Astrocyte of the spinal cord (primary cell): ENCODE measurements around the gene LRP1B.

Experiments
- DNase-seq: peaks from one replicate; pipeline ENCODE4 v3.0.0; 2011; ENCODE audit warnings: low read depth, low spot score
- H3K4me3 ChIP-seq: 2 replicates; pipeline ENCODE4 v1.5.1; 2011; ENCODE audit warnings: low read depth, mild to moderate bottlenecking, low read length, moderate library complexity
- in situ Hi-C: cut with HindIII; loops from 2 replicates; pipeline ENCODE4 v1.10.0; 2017; ENCODE audit warnings: low sequenced_read_pairs
- TF ChIP-seq, protein P1 (sequence below): IDR thresholded peaks from 2 replicates; pipeline ENCODE4 v1.5.1; 2012; ENCODE audit warnings: low read depth, mild to moderate bottlenecking, low read length, inconsistent platforms

The LRP1B gene

DNA sequence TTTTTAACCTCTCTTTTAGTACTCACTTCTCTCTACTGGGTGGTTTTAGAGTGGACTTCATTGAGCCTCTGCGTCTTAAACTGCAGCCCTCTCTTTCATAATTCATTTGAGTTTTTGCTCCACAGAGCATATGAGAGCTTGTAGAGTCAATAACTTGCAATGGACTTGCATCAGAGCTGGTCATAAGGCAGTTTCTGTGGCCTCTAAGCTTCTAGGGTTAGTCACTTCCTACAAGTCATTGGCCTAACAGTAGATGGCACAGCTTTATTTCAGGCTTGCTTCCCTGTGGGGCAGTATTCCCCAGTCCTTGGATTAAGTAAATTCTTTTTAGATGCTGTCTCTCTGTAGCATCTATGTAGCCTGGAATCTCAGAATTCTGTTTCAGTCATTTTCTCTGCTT, 1435.7 kb downstream of the LRP1B start:
- DNase-seq, result peak; percentile 25
- TF ChIP-seq, protein P1, sequence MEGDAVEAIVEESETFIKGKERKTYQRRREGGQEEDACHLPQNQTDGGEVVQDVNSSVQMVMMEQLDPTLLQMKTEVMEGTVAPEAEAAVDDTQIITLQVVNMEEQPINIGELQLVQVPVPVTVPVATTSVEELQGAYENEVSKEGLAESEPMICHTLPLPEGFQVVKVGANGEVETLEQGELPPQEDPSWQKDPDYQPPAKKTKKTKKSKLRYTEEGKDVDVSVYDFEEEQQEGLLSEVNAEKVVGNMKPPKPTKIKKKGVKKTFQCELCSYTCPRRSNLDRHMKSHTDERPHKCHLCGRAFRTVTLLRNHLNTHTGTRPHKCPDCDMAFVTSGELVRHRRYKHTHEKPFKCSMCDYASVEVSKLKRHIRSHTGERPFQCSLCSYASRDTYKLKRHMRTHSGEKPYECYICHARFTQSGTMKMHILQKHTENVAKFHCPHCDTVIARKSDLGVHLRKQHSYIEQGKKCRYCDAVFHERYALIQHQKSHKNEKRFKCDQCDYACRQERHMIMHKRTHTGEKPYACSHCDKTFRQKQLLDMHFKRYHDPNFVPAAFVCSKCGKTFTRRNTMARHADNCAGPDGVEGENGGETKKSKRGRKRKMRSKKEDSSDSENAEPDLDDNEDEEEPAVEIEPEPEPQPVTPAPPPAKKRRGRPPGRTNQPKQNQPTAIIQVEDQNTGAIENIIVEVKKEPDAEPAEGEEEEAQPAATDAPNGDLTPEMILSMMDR, result no peak
- in situ Hi-C loops, result no loop called here

DNA sequence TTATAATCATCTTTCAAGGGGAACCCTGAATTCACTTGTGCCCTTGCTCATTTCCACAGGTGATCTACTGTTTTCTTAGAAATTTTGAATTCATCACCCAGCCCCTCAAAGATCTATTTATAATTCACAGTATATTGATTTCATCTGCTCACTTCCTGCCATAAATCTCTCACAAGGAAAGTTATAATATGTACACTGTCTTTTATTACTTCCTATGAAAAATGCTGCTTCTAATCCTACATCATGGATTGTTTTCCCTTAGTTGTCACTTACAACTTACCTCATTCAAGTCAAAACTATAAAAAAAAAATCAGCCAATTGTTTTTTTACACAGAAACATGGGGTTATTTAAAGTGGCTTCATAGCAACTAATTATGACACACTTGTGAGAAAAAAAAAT, 1443.0 kb downstream of the LRP1B start:
- H3K4me3 ChIP-seq, result no peak overlapping the region
- in situ Hi-C loops, result no loop called here
- TF ChIP-seq, protein P1, result no peak
- no peak for DNase-seq

More for the DNA sequence above, 1435.7 kb downstream of the LRP1B start:
- no peak overlapping the region for H3K4me3 ChIP-seq

DNA sequence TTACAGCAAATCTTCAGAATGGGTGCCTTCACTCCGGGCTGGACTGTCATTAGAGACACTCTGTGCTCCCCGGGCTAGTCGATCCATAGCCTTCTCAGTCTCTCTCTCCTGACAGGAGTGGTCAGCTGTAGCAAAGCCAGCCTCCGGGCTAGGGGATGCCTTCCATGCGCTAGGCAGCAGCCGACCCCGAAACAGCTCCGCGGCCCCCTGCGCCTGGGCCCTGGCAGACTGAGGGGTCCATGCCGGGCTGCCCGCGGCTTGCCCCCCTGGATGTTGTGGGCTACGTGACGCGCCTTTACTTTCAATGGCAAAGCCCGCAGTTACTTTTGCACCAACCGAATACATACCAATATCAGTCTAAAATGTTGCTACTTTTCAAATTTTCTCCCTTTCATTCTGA, 1447.2 kb downstream of the LRP1B start:
- no peak for DNase-seq
- TF ChIP-seq, protein P1, result no peak
- in situ Hi-C loops, result no loop called here
- H3K4me3 ChIP-seq, result no peak overlapping the region

DNA sequence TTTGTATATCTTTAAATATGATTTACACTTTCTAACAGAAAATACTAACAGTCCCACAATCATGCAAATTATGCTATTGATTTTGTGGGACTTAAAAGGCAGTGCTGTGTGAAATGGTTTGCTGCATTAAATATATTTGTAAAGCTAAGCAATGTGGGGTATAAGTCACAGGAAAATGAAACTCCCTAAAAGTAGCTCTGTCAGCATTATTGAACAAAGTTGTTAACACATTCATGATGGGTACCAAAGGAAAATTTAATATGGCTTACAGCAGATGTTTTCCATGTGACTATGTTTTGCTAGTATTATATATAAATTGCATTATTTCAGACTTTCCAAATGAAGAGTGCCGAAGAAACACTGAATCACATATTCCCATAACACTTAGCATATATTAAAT, 1450.0 kb downstream of the LRP1B start:
- no peak overlapping the region for H3K4me3 ChIP-seq
- no peak for DNase-seq
- in situ Hi-C loops, result no loop called here
- TF ChIP-seq, protein P1, result no peak

DNA sequence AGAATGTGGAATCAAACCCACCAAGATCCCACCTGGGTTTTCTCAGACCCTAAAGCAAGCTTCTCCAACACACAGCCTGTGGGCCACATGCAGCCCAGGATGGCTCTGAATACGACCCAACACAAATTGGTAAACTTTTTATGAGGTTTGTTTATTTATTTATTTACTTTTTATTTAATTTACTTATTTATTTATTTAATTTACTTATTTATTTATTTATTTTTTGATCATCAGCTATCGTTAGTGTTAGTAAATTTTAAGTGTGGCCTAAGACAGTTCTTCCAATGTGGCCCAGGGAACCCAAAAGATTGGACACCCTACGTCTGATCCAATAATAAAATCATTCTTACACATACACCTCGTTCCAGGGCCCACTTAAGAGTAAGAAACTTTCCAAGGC, 1451.1 kb downstream of the LRP1B start:
- no peak overlapping the region for H3K4me3 ChIP-seq
- no peak for DNase-seq
- TF ChIP-seq, protein P1, result no peak
- in situ Hi-C loops, result no loop called here

DNA sequence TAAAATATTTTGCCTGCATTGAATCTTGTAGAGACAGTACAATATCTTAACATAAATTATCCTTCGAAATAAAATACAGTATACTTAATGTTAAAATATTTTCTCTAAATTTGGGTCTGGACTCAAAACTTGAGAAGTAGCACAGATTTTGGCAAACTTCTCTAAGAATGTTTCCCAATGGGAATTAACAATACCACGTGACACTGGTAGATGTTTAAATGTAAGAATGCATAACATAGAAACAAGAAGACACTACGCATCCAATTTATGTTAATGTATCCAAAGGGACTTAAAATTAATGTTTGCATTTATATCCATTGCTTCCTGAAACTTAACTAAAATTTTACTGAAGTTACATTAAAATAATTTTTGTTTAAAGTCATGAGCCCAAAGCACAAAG, 1460.9 kb downstream of the LRP1B start:
- in situ Hi-C loops, result no loop called here
- DNase-seq, result no peak
- TF ChIP-seq, protein P1, result no peak
- H3K4me3 ChIP-seq, result no peak overlapping the region

DNA sequence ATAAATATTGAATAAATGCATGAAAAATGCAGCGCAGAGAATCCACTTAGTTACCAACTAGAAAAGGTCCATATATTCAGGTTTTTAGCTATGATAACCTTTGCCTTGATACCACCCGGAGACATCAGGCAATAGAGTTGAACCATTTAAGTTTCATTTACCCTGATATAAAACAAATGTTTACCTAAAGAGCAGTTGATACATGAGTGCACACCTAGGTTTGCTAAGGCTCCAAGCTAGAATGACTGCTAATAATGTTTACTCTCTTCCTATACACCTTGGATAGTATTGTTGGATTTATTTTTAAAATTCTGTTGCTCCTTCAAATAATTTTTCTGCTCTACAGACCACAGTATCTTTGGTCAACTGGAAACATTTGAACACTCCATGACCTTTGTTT, 1463.6 kb downstream of the LRP1B start:
- TF ChIP-seq, protein P1, result no peak
- in situ Hi-C loops, result no loop called here
- DNase-seq, result no peak
- H3K4me3 ChIP-seq, result no peak overlapping the region
